Keratinocyte (primary cell): Measurements from ENCODE around the gene TNPO1.

ENCODE experiments used
- EZH2 ChIP-seq: IDR thresholded peaks from one replicate; pipeline ENCODE4 v1.6.1; 2012; ENCODE audit warnings: inconsistent platforms, mild to moderate bottlenecking, low read length, moderate library complexity
- TF ChIP-seq, protein P1 (sequence below), 3 experiments: IDR thresholded peaks in 1 of 3; conservative IDR thresholded peaks in 1 of 3; optimal IDR thresholded peaks in 1 of 3; 2 replicates in 2 of 3; 3 replicates in 1 of 3; pipeline versions ENCODE3 to v1.5.1; 2011; ENCODE audit warnings: low read length in 3 of 3, mild to moderate bottlenecking in 3 of 3, moderate library complexity in 2 of 3, control low read depth in 1 of 3, inconsistent platforms in 1 of 3; ENCODE audit not compliant: insufficient read depth in 2 of 3; ENCODE audit errors: extremely low read depth in 1 of 3

- TF ChIP-seq EZH2 = no peak
- TF ChIP-seq, protein P1, sequence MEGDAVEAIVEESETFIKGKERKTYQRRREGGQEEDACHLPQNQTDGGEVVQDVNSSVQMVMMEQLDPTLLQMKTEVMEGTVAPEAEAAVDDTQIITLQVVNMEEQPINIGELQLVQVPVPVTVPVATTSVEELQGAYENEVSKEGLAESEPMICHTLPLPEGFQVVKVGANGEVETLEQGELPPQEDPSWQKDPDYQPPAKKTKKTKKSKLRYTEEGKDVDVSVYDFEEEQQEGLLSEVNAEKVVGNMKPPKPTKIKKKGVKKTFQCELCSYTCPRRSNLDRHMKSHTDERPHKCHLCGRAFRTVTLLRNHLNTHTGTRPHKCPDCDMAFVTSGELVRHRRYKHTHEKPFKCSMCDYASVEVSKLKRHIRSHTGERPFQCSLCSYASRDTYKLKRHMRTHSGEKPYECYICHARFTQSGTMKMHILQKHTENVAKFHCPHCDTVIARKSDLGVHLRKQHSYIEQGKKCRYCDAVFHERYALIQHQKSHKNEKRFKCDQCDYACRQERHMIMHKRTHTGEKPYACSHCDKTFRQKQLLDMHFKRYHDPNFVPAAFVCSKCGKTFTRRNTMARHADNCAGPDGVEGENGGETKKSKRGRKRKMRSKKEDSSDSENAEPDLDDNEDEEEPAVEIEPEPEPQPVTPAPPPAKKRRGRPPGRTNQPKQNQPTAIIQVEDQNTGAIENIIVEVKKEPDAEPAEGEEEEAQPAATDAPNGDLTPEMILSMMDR (optimal IDR thresholded peaks at IDR 0.05 in 1 of 3, IDR thresholded peaks at IDR 0.05 in 1 of 3, conservative IDR thresholded peaks at IDR 0.05 in 1 of 3; ENCODE audit: extremely low read depth in 1 of 3, insufficient read depth in 2 of 3, low read length in 3 of 3) = no peak
These were observed 33.1 kb upstream of the TNPO1 start for GRCh38 chr5:72783354-72783753.
